ENCODE results near the gene XYLT1. TPM values are rescaled to one million over a fixed set of nuclear protein-coding genes. Genes with fewer than 3 reads are reported as not detected.

Gene XYLT1
- polyA plus RNA-seq, 1 donor (not counting 4 experiments of a cell fraction or from before 2014, with no cell fraction given): 4.4 TPM

- Histone ChIP-seq H3K9ac (ENCODE audit: control insufficient read depth, extremely low read depth, insufficient read depth, low read length) (no peak overlapping the region), H3K9me1 (ENCODE audit: control insufficient read depth, extremely low read depth, insufficient read depth, low read length) (no peaks in the 10 kb centered on the region), H3K79me2 (ENCODE audit: control insufficient read depth, insufficient read depth, low read length) (no peaks in the 10 kb centered on the region), H3K36me3 (ENCODE audit: control insufficient read depth in 2 of 2, extremely low read depth in 1 of 2, insufficient read depth in 2 of 2, low read length in 2 of 2) (no peaks in the 10 kb centered on the region), H3K4me1 (ENCODE audit: control insufficient read depth, extremely low read depth, insufficient read depth, low read length) (peaks cover 6% of the 10 kb centered on the region), H3K4me2 (ENCODE audit: control insufficient read depth, extremely low read depth, insufficient read depth, low read depth, low read length) (no peak overlapping the region), H3K4me3 (ENCODE audit: control insufficient read depth in 2 of 3, extremely low read depth in 1 of 3, insufficient read depth in 2 of 3, low read depth in 1 of 3, low read length in 3 of 3) (no peak overlapping the region), H2AFZ (ENCODE audit: control insufficient read depth, low read length) (no peak overlapping the region), H3K9me3 (ENCODE audit: control insufficient read depth, low read depth, low read length) (no peaks in the 10 kb centered on the region), H4K20me1 (ENCODE audit: control insufficient read depth, extremely low read depth, insufficient read depth, low read length) (no peaks in the 10 kb centered on the region), H3K27ac (ENCODE audit: control insufficient read depth, insufficient read depth, low read length) (no peak overlapping the region), H3K27me3 (ENCODE audit: control insufficient read depth, extremely low read depth, insufficient read depth, low read length) (no peaks in the 10 kb centered on the region)
- DNase-seq (ENCODE audit: low read depth, low spot score) (no peak), FAIRE-seq (no peak)
- dilution Hi-C loops (cut with MboI; ENCODE audit: extremely low pct_ligation_motif_present, low sequenced_read_pairs): no loop called here
- no peak for TF ChIP-seq CTCF (optimal IDR thresholded peaks at IDR 0.05 in 1 of 3, IDR thresholded peaks at IDR 0.05 in 1 of 3, conservative IDR thresholded peaks at IDR 0.05 in 1 of 3; ENCODE audit: extremely low read depth in 1 of 3, insufficient read depth in 2 of 3, low read length in 3 of 3)
- TF ChIP-seq EZH2 (IDR thresholded peaks at IDR 0.05; ENCODE audit: low read length): no peak
Measured at GRCh38 chr16:17369421-17370222, 101.1 kb downstream of the XYLT1 start.

- Histone ChIP-seq H2AFZ (ENCODE audit: control insufficient read depth, low read length) (no peak overlapping the region), H3K4me1 (ENCODE audit: control insufficient read depth, extremely low read depth, insufficient read depth, low read length) (peaks cover 13% of the 10 kb centered on the region), H3K4me2 (ENCODE audit: control insufficient read depth, extremely low read depth, insufficient read depth, low read depth, low read length) (no peak overlapping the region), H3K79me2 (ENCODE audit: control insufficient read depth, insufficient read depth, low read length) (no peaks in the 10 kb centered on the region), H3K36me3 (ENCODE audit: control insufficient read depth in 2 of 2, extremely low read depth in 1 of 2, insufficient read depth in 2 of 2, low read length in 2 of 2) (no peaks in the 10 kb centered on the region), H3K9me1 (ENCODE audit: control insufficient read depth, extremely low read depth, insufficient read depth, low read length) (no peaks in the 10 kb centered on the region), H3K27ac (ENCODE audit: control insufficient read depth, insufficient read depth, low read length) (no peak overlapping the region), H3K9me3 (ENCODE audit: control insufficient read depth, low read depth, low read length) (no peaks in the 10 kb centered on the region), H3K9ac (ENCODE audit: control insufficient read depth, extremely low read depth, insufficient read depth, low read length) (no peak overlapping the region), H3K4me3 (ENCODE audit: control insufficient read depth in 2 of 3, extremely low read depth in 1 of 3, insufficient read depth in 2 of 3, low read depth in 1 of 3, low read length in 3 of 3) (no peak overlapping the region), H3K27me3 (ENCODE audit: control insufficient read depth, extremely low read depth, insufficient read depth, low read length) (no peaks in the 10 kb centered on the region), H4K20me1 (ENCODE audit: control insufficient read depth, extremely low read depth, insufficient read depth, low read length) (no peaks in the 10 kb centered on the region)
- TF ChIP-seq EZH2 (IDR thresholded peaks at IDR 0.05; ENCODE audit: low read length) (no peak), CTCF (optimal IDR thresholded peaks at IDR 0.05 in 1 of 3, IDR thresholded peaks at IDR 0.05 in 1 of 3, conservative IDR thresholded peaks at IDR 0.05 in 1 of 3; ENCODE audit: extremely low read depth in 1 of 3, insufficient read depth in 2 of 3, low read length in 3 of 3) (no peak)
- DNase-seq (ENCODE audit: low read depth, low spot score) (no peak), FAIRE-seq (no peak)
- dilution Hi-C loops (cut with MboI; ENCODE audit: extremely low pct_ligation_motif_present, low sequenced_read_pairs): no loop called here
Measured at GRCh38 chr16:17368951-17369350, 101.8 kb downstream of the XYLT1 start.
